IMR-90 (cell line): ENCODE data around the gene SDF2L1. TPM values are rescaled to one million over a fixed set of nuclear protein-coding genes. Genes with fewer than 3 reads are reported as not detected.

Experiments used
- ATAC-seq: fragments of 200-7000 bp; cut with Tn5 transposase; 2 replicates; pipeline ENCODE4 v1.9.1; 2020; ENCODE audit warnings: low read depth, mild to moderate bottlenecking, moderate library complexity
- BruUV-seq: library from RNA; stranded (reverse); fragments of 400-500 nt; replicated peaks from 2 replicates; lab custom pipeline; 2021; lab: Mats Ljungman, UMichigan
- CTCF ChIA-PET: fragments of 300-600 bp; formaldehyde crosslinking; extraction: SDS; loops from one replicate; lab custom pipeline; 2021; ENCODE audit warnings: antibody characterized with exemption; lab: Yijun Ruan, JAX
- POLR2A ChIA-PET: fragments of 300-600 bp; sonication (Branson Sonifier 250); formaldehyde crosslinking; loops from one replicate; lab custom pipeline; 2022; ENCODE audit warnings: antibody characterized with exemption; ENCODE audit not compliant: unreplicated experiment; lab: Charles Lee
- DNase-seq: peaks from one replicate; pipeline ENCODE4 v3.0.0; 2013
- H2AFZ ChIP-seq: replicated peaks from 2 replicates; pipeline ENCODE3; 2013; ENCODE audit warnings: low read length, mild to moderate bottlenecking; ENCODE audit not compliant: poor library complexity
- H2AK5ac ChIP-seq: 2 replicates; pipeline ENCODE4 v1.6.1; 2013; ENCODE audit warnings: low read depth, low read length, inconsistent platforms
- H2AK9ac ChIP-seq: replicated peaks from 2 replicates; pipeline ENCODE3; 2013; ENCODE audit warnings: mild to moderate bottlenecking, low read depth, low read length, moderate library complexity; ENCODE audit not compliant: poor library complexity
- H2BK120ac ChIP-seq: 2 replicates; pipeline ENCODE4 v1.6.1; 2013; ENCODE audit warnings: low read depth, low read length, inconsistent platforms
- H2BK15ac ChIP-seq: 3 replicates; pipeline ENCODE4 v1.6.1; 2013; ENCODE audit warnings: low read depth, low read length, inconsistent platforms
- H2BK20ac ChIP-seq: 2 replicates; pipeline ENCODE4 v1.6.1; 2013; ENCODE audit warnings: low read depth, mild to moderate bottlenecking, inconsistent platforms, low read length, moderate library complexity
- H2BK5ac ChIP-seq: 2 replicates; pipeline ENCODE4 v1.6.1; 2013; ENCODE audit warnings: mild to moderate bottlenecking, low read depth, low read length, inconsistent platforms; ENCODE audit not compliant: poor library complexity, severe bottlenecking
- H3K14ac ChIP-seq: replicated peaks from 2 replicates; pipeline ENCODE4 v1.6.1; 2013; ENCODE audit warnings: low read depth, low read length, inconsistent platforms
- H3K18ac ChIP-seq: 2 replicates; pipeline ENCODE4 v1.6.1; 2013; ENCODE audit warnings: low read depth, low read length, control low read depth
- H3K23ac ChIP-seq: 2 replicates; pipeline ENCODE4 v1.6.1; 2013; ENCODE audit warnings: low read depth, low read length, inconsistent platforms
- H3K27ac ChIP-seq: 2 replicates; pipeline ENCODE4 v1.5.1; 2013; ENCODE audit warnings: mild to moderate bottlenecking, control low read depth, low read length; ENCODE audit not compliant: insufficient read depth
- H3K27me3 ChIP-seq: 2 replicates; pipeline ENCODE4 v1.6.1; 2013; ENCODE audit warnings: low read length; ENCODE audit not compliant: control insufficient read depth, insufficient read depth
- H3K36me3 ChIP-seq: 2 replicates; pipeline ENCODE4 v1.6.1; 2013; ENCODE audit warnings: low read length, mixed read lengths; ENCODE audit not compliant: control insufficient read depth, insufficient read depth
- H3K4ac ChIP-seq: 2 replicates; pipeline ENCODE4 v1.6.1; 2013; ENCODE audit warnings: low read depth, low read length, inconsistent platforms
- H3K4me1 ChIP-seq: 2 replicates; pipeline ENCODE4 v1.6.1; 2013; ENCODE audit warnings: low read length, mixed read lengths; ENCODE audit not compliant: control insufficient read depth, insufficient read depth
- H3K4me2 ChIP-seq: 2 replicates; pipeline ENCODE4 v1.6.1; 2013; ENCODE audit warnings: low read depth, mild to moderate bottlenecking, control low read depth, low read length, moderate library complexity
- H3K4me3 ChIP-seq: 2 replicates; pipeline ENCODE4 v1.5.1; 2013; ENCODE audit warnings: low read depth, mild to moderate bottlenecking, control low read depth, low read length, moderate library complexity; ENCODE audit not compliant: insufficient read depth
- H3K56ac ChIP-seq: 2 replicates; pipeline ENCODE4 v1.6.1; 2013; ENCODE audit warnings: low read length, inconsistent platforms; ENCODE audit not compliant: insufficient read depth; ENCODE audit errors: extremely low read depth
- H3K79me1 ChIP-seq, 2 experiments: 2 replicates each; pipeline ENCODE4 v1.6.1; 2013; ENCODE audit warnings: low read length in 2 of 2, inconsistent platforms in 1 of 2, low read depth in 1 of 2
- H3K9ac ChIP-seq: 2 replicates; pipeline ENCODE4 v1.6.1; 2013; ENCODE audit warnings: low read depth, low read length, control low read depth
- H3K9me1 ChIP-seq: 2 replicates; pipeline ENCODE4 v1.6.1; 2013; ENCODE audit warnings: low read length, inconsistent platforms; ENCODE audit not compliant: insufficient read depth
- H3K9me3 ChIP-seq: 2 replicates; pipeline ENCODE4 v1.6.1; 2013; ENCODE audit warnings: low read length; ENCODE audit not compliant: control insufficient read depth, insufficient read depth
- H4K20me1 ChIP-seq: 2 replicates; pipeline ENCODE4 v1.6.1; 2013; ENCODE audit warnings: low read length, inconsistent platforms; ENCODE audit not compliant: insufficient read depth
- H4K5ac ChIP-seq: 2 replicates; pipeline ENCODE4 v1.6.1; 2013; ENCODE audit warnings: mild to moderate bottlenecking, low read depth, low read length, control low read depth
- H4K8ac ChIP-seq, 2 experiments: 2 replicates each; pipeline ENCODE4 v1.6.1; 2013; ENCODE audit warnings: low read depth in 2 of 2, low read length in 2 of 2, control low read depth in 1 of 2, inconsistent platforms in 1 of 2
- H4K91ac ChIP-seq: 2 replicates; pipeline ENCODE4 v1.6.1; 2013; ENCODE audit warnings: low read depth, low read length, inconsistent platforms; ENCODE audit not compliant: insufficient read depth
- CEBPB ChIP-seq: IDR thresholded peaks from 2 replicates; pipeline ENCODE4 v1.6.1; 2012; ENCODE audit warnings: low read depth, low read length, improper control_type of control experiment
- CTCF ChIP-seq: conservative IDR thresholded peaks from 2 replicates; pipeline ENCODE4 v1.5.1; 2012; ENCODE audit warnings: mild to moderate bottlenecking, low read depth, low read length, improper control_type of control experiment
- ELK1 ChIP-seq: fragments of 150-350 bp; IDR thresholded peaks from 2 replicates; pipeline ENCODE4 v1.6.1; 2016; ENCODE audit warnings: low read depth, mild to moderate bottlenecking, low read length, moderate library complexity, borderline replicate concordance
- MAZ ChIP-seq: IDR thresholded peaks from 2 replicates; pipeline ENCODE4 v1.6.1; 2012; ENCODE audit warnings: low read depth, mild to moderate bottlenecking, low read length, improper control_type of control experiment, moderate library complexity, borderline replicate concordance
- MXI1 ChIP-seq: IDR thresholded peaks from 2 replicates; pipeline ENCODE4 v1.6.1; 2012; ENCODE audit warnings: low read depth, mild to moderate bottlenecking, low read length, moderate library complexity, borderline replicate concordance
- NFE2L2 ChIP-seq: fragments of 150-350 bp; IDR thresholded peaks from 2 replicates; pipeline ENCODE4 v1.6.1; 2016; ENCODE audit warnings: low read depth, mild to moderate bottlenecking, low read length
- POLR2A ChIP-seq: IDR thresholded peaks from 2 replicates; pipeline ENCODE4 v1.6.1; 2012; ENCODE audit warnings: mild to moderate bottlenecking, low read depth, low read length
- RFX5 ChIP-seq: IDR thresholded peaks from 2 replicates; pipeline ENCODE4 v1.8.0; 2012; ENCODE audit warnings: low read depth, mild to moderate bottlenecking, low read length, moderate library complexity
- SMC3 ChIP-seq: fragments of 150-350 bp; IDR thresholded peaks from 2 replicates; pipeline ENCODE4 v1.6.1; 2016; ENCODE audit warnings: low read depth, mild to moderate bottlenecking, antibody characterized with exemption, low read length, moderate library complexity
- USF2 ChIP-seq: fragments of 150-350 bp; IDR thresholded peaks from 2 replicates; pipeline ENCODE4 v1.6.1; 2017; ENCODE audit warnings: mild to moderate bottlenecking, antibody characterized with exemption, low read length, low read depth
- WGBS, 2 experiments: methylation state at CpG; one replicate each; pipeline versions ENCODE4 v1.1.5 to v1.1.7; 2013; ENCODE audit warnings: missing lambda C conversion rate in 2 of 2; ENCODE audit not compliant: insufficient read length in 1 of 2; ENCODE audit errors: extremely low coverage in 2 of 2; 5-methylcytosine and 5-hydroxymethylcytosine counted together
- dilution Hi-C: fragments of 300-500 bp; cut with HindIII; formaldehyde crosslinking; loops from one replicate; pipeline ENCODE4 v1.14.3; 2018; ENCODE audit warnings: low sequenced_read_pairs; ENCODE audit not compliant: unreplicated experiment
- in situ Hi-C: fragments of 300-500 bp; cut with MboI; formaldehyde crosslinking; loops from 3 replicates; pipeline ENCODE4 v1.14.3; 2019; ENCODE audit warnings: low sequenced_read_pairs, inconsistent platforms, mixed read lengths
- intact Hi-C: fragments of 100-400 bp; cut with micrococcal nuclease; formaldehyde crosslinking; loops from 2 replicates; pipeline ENCODE4 v1.10.0; 2022
- polyA plus RNA-seq, 3 experiments: library from polyadenylated mRNA; depleted of rRNA; stranded (reverse); fragments of >200 nt; gene quantifications; 2 replicates each; pipeline ENCODE4 v1.2.3, GENCODE V29; 2012; ENCODE audit warnings: low replicate concordance in 1 of 3
- total RNA-seq: library from RNA; depleted of rRNA; stranded (reverse); fragments of >200 nt; gene quantifications from 2 replicates; pipeline ENCODE4 v1.2.3, GENCODE V29; 2012

Gene SDF2L1
- total and polyA plus RNA-seq, 2 of the 4 experiments (the other 2 are of a cell fraction), result 18.8 to 51.1 TPM

GRCh38 chr22:21628386-21629254 is 13.5 kb upstream of the SDF2L1 start:
- Histone ChIP-seq H3K9ac (peak overlapping the region; percentile 21), H2BK120ac (no peak overlapping the region), H3K4me2 (peak overlapping the region; percentile 90), H3K14ac (peak overlapping the region; percentile 28; the same call in 1 of the 2 replicates), H3K27ac (no peak overlapping the region; the same call in 1 of the 2 replicates), H2BK15ac (no peak overlapping the region), H3K23ac (peak overlapping the region; percentile 25; the same call in 1 of the 2 replicates), H3K56ac (no peak overlapping the region), H3K9me1 (peaks cover 7% of the 10 kb centered on the region; the same call in 1 of the 2 replicates), H3K4me1 (peaks cover 6% of the 10 kb centered on the region), H4K20me1 (peaks cover 42% of the 10 kb centered on the region), H3K18ac (no peak overlapping the region), H3K36me3 (peaks cover 10% of the 10 kb centered on the region), H3K79me1 (peaks cover 20 to 58% of the 10 kb centered on the region in 2 experiments), H4K91ac (no peak overlapping the region; the same call in 1 of the 2 replicates), H2BK5ac (no peak overlapping the region), H2AK5ac (peak overlapping the region; percentile 42), H3K4ac (peak overlapping the region; percentile 77), H3K4me3 (peak overlapping the region; percentile 93), H2BK20ac (no peak overlapping the region), H3K9me3 (no peaks in the 10 kb centered on the region), H4K8ac (peak overlapping the region; percentile 86 to 89; a peak in 3 of 4 replicates), H2AFZ (peak overlapping the region; percentile 97), H3K27me3 (no peaks in the 10 kb centered on the region), H4K5ac (peak overlapping the region; percentile 36), H2AK9ac (peak overlapping the region; percentile 98)
- ATAC-seq (no peak), DNase-seq (no peak)
- POLR2A ChIA-PET, result no interaction called here
- in situ Hi-C loops (no loop called here), intact Hi-C loops (no loop called here), dilution Hi-C loops (no loop called here)
- CTCF ChIA-PET, result interaction anchor here (0.6 to 3.3 kb wide), 6 partner anchors 14 to 309 kb away, joined by 3 to 28 read pairs (median 3); partner anchors contain the start of gene SDF2L1
- TF ChIP-seq CTCF (no peak), CEBPB (no peak), ELK1 (no peak), NFE2L2 (no peak), MXI1 (no peak), POLR2A (no peak), USF2 (no peak), SMC3 (no peak), MAZ (no peak), RFX5 (no peak)
- 51% methylated on average over 27 of the region's 74 CpGs; no CpG with 5 or more reads in 1 of the 2 experiments for WGBS, 2 experiments
- no TSS peak for BruUV-seq
